K562 (cell line): ENCODE measurements around the gene ENTR1. TPM values are rescaled to one million over a fixed set of nuclear protein-coding genes. Genes with fewer than 3 reads are reported as not detected.

Experiments
- ATAC-seq: fragments of 200-7000 bp; cut with Tn5 transposase; 3 replicates; pipeline ENCODE4 v1.9.1; 2020; ENCODE audit warnings: moderate library complexity
- BruUV-seq: library from RNA; stranded (reverse); fragments of 400-500 nt; replicated peaks from 2 replicates; lab custom pipeline; 2021; lab: Mats Ljungman, UMichigan
- CTCF ChIA-PET: fragments of 300-600 bp; formaldehyde crosslinking; extraction: SDS; loops from one replicate; lab custom pipeline; 2021; ENCODE audit warnings: low intra/inter-chr PET ratio; lab: Yijun Ruan, JAX
- POLR2A ChIA-PET: fragments of 300-600, 350-650 bp; sonication (Branson Sonifier 250); formaldehyde crosslinking; extraction: SDS; loops from one replicate; lab custom pipeline; 2021; ENCODE audit warnings: antibody characterized with exemption, inconsistent platforms; lab: Yijun Ruan, JAX
- DNase-seq, 4 experiments: peaks; one replicate each; pipeline versions ENCODE4 v3.0.0 to v3.0.0-alpha.2; 2011 to 2018; ENCODE audit warnings: low spot score in 3 of 4, mixed read lengths in 3 of 4; ENCODE audit errors: extremely low read depth in 1 of 4
- FAIRE-seq: peaks from 2 replicates; lab custom pipeline; 2011; peaks lifted over from hg19 to GRCh38; lab: Jason Lieb, UNC
- H2AFZ ChIP-seq: 2 replicates; pipeline ENCODE4 v1.6.0; 2011; ENCODE audit warnings: low read depth, low read length, control low read depth, inconsistent platforms
- H3K27ac ChIP-seq: fragments of 200-600 bp; 3 replicates; pipeline ENCODE4 v1.8.0; 2011; ENCODE audit warnings: low read depth, mild to moderate bottlenecking, control low read depth, inconsistent platforms, low read length, moderate library complexity, mixed read lengths; ENCODE audit errors: extremely low read depth
- H3K27me3 ChIP-seq, 2 experiments: fragments of 300-600 bp in 1 of 2; 2 replicates in 1 of 2; 3 replicates in 1 of 2; pipeline versions ENCODE4 v1.6.0 to v1.8.0; 2011; ENCODE audit warnings: inconsistent platforms in 2 of 2, low read length in 2 of 2, mild to moderate bottlenecking in 1 of 2, mixed read lengths in 1 of 2, moderate library complexity in 1 of 2; ENCODE audit not compliant: control insufficient read depth in 2 of 2, insufficient read depth in 2 of 2
- H3K36me3 ChIP-seq: fragments of 300-600 bp; 3 replicates; pipeline ENCODE4 v1.8.0; 2011; ENCODE audit warnings: mild to moderate bottlenecking, low read length, inconsistent platforms; ENCODE audit not compliant: control insufficient read depth, insufficient read depth
- H3K4me1 ChIP-seq, 2 experiments: fragments of 200-600 bp in 1 of 2; replicated peaks in 1 of 2; 2 replicates in 1 of 2; 3 replicates in 1 of 2; pipeline versions ENCODE4 v1.5.1 to v1.8.0; 2011; ENCODE audit warnings: inconsistent platforms in 2 of 2, low read length in 2 of 2, mild to moderate bottlenecking in 1 of 2, mixed read lengths in 1 of 2, moderate library complexity in 1 of 2; ENCODE audit not compliant: control insufficient read depth in 2 of 2, insufficient read depth in 2 of 2
- H3K4me2 ChIP-seq: 2 replicates; pipeline ENCODE4 v1.6.1; 2011; ENCODE audit warnings: low read length, control low read depth, inconsistent platforms, mixed read lengths; ENCODE audit not compliant: insufficient read depth
- H3K4me3 ChIP-seq: fragments of 200-600 bp; sonication (generic), shearing (Covaris generic); 2 replicates; pipeline ENCODE4 v1.5.1; 2016; ENCODE audit warnings: control low read depth, inconsistent platforms
- H3K79me2 ChIP-seq: fragments of 200-600 bp; 3 replicates; pipeline ENCODE4 v1.8.0; 2011; ENCODE audit warnings: low read length, inconsistent platforms; ENCODE audit not compliant: control insufficient read depth, insufficient read depth
- H3K9ac ChIP-seq, 2 experiments: 2 replicates each; pipeline versions ENCODE4 v1.6.0 to v1.6.1; 2011; ENCODE audit warnings: low read depth in 2 of 2, low read length in 2 of 2, control low read depth in 1 of 2, inconsistent platforms in 1 of 2, mild to moderate bottlenecking in 1 of 2, mixed read lengths in 1 of 2; ENCODE audit not compliant: insufficient read depth in 1 of 2
- H3K9me1 ChIP-seq: one replicate; pipeline ENCODE4 v1.6.0; 2011; ENCODE audit warnings: inconsistent platforms, mild to moderate bottlenecking, low read length, moderate library complexity; ENCODE audit not compliant: control insufficient read depth, insufficient read depth
- H3K9me3 ChIP-seq: replicated peaks from 2 replicates; pipeline ENCODE4 v1.5.1; 2011; ENCODE audit warnings: low read depth, low read length, inconsistent platforms; ENCODE audit not compliant: control insufficient read depth, insufficient read depth
- H4K20me1 ChIP-seq: replicated peaks from 2 replicates; pipeline ENCODE4 v1.6.1; 2011; ENCODE audit warnings: low read length, inconsistent platforms, mixed read lengths; ENCODE audit not compliant: control insufficient read depth, insufficient read depth
- HBP1 ChIP-seq: fragments of 450-650 bp; formaldehyde crosslinking; IDR thresholded peaks from 2 replicates; pipeline ENCODE4 v1.4.0; 2022; ENCODE audit warnings: missing genetic modification characterization
- HMBOX1 ChIP-seq: sonication (generic); IDR thresholded peaks from 2 replicates; pipeline ENCODE4 v1.6.1; 2016
- IFI16 ChIP-seq: fragments of 250-450 bp; sonication (Bioruptor Pico); IDR thresholded peaks from 2 replicates; pipeline ENCODE4 v2.1.2; 2022; ENCODE audit warnings: mild to moderate bottlenecking, inconsistent platforms
- KDM2B ChIP-seq: fragments of 250-450 bp; sonication (Bioruptor Pico); IDR thresholded peaks from 2 replicates; pipeline ENCODE4 v1.8.0; 2021; ENCODE audit warnings: mild to moderate bottlenecking, moderate library complexity
- RBM14 ChIP-seq: fragments of 200-400 bp; formaldehyde crosslinking; IDR thresholded peaks from 2 replicates; pipeline ENCODE4 v1.6.1; 2018; ENCODE audit warnings: low read depth, mild to moderate bottlenecking, low read length, moderate library complexity, borderline replicate concordance; ENCODE audit not compliant: insufficient read depth
- RFX5 ChIP-seq: IDR thresholded peaks from 2 replicates; pipeline ENCODE4 v1.6.1; 2011; ENCODE audit warnings: low read depth, mild to moderate bottlenecking, improper control_type of control experiment, low read length
- SMARCB1 ChIP-seq: IDR thresholded peaks from 2 replicates; pipeline ENCODE4 v1.6.1; 2011; ENCODE audit warnings: improper control_type of control experiment, low read depth; ENCODE audit not compliant: insufficient read length
- ZNF217 ChIP-seq: sonication (generic); formaldehyde crosslinking; IDR thresholded peaks from 2 replicates; pipeline ENCODE4 v1.8.0; 2022; ENCODE audit warnings: mild to moderate bottlenecking, missing genetic modification reagents
- ZNF695 ChIP-seq: fragments of 450-650 bp; formaldehyde crosslinking; IDR thresholded peaks from 2 replicates; pipeline ENCODE4 v1.4.0; 2020; ENCODE audit warnings: mild to moderate bottlenecking, moderate library complexity
- ZNF699 ChIP-seq: fragments of 250-450 bp; sonication (Bioruptor Pico); IDR thresholded peaks from 2 replicates; pipeline ENCODE4 v1.8.0; 2021; ENCODE audit warnings: mild to moderate bottlenecking, moderate library complexity; ENCODE audit not compliant: insufficient replicate concordance
- whole genome bisulfite sequencing: fragments of 100-300 bp; shearing (Covaris generic); methylation state at CpG from one replicate; pipeline ENCODE4 v1.1.6; 2016; ENCODE audit warnings: low coverage, mixed read lengths; ENCODE audit not compliant: insufficient coverage; ENCODE audit errors: missing lambda C conversion rate; 5-methylcytosine and 5-hydroxymethylcytosine counted together
- in situ Hi-C: fragments of 300-500 bp; cut with MboI; formaldehyde crosslinking; loops from 4 replicates; pipeline ENCODE4 v1.15.0; 2018; ENCODE audit warnings: inconsistent platforms, mixed read lengths
- intact Hi-C: fragments of 100-400 bp; cut with micrococcal nuclease; formaldehyde crosslinking; loops from 2 replicates; pipeline ENCODE4 v1.14.2; 2022
- polyA plus RNA-seq, 8 experiments: library from polyadenylated mRNA; depleted of rRNA in 4 of 8; stranded (reverse) in 5 of 8; unstranded in 3 of 8; fragments of >200 nt; fragmentation: Nextera tagmentation in 2 of 8; fragmentation: Illumina TruSeq in 1 of 8; extraction: Ambion mirVana in 2 of 8; extraction: Trizol in 1 of 8; gene quantifications; 2 replicates each; pipeline versions ENCODE4 v1.2.1 to v1.2.3, GENCODE V29; 2011 to 2014; ENCODE audit warnings: inconsistent platforms in 1 of 8, missing spikeins in 1 of 8
- total RNA-seq, 7 experiments: library from RNA; depleted of rRNA in 6 of 7; stranded (reverse); fragments of >200 nt in 6 of 7; fragmentation: Illumina TruSeq in 2 of 7; extraction: Trizol in 2 of 7; gene quantifications; 2 replicates each; pipeline versions ENCODE4 v1.2.1 to v1.2.3, GENCODE V29; 2011 to 2021; ENCODE audit warnings: low replicate concordance in 1 of 7

ENTR1 gene
- total and polyA plus RNA-seq, 9 of the 15 experiments (the other 6 are each of a cell fraction or from before 2014, with no cell fraction given) = 6.7 to 106 (median 72.6) TPM

GRCh38 chr9:136389396-136389795, 21.0 kb downstream of the ENTR1 start:
- Histone ChIP-seq H3K27me3 (no peaks in the 10 kb centered on the region), H3K36me3 (peaks cover 91% of the 10 kb centered on the region; the same call in 2 of the 3 replicates), H3K4me1 (peaks cover 0 to 13% of the 10 kb centered on the region in 2 experiments; a peak in 1 of 5 replicates), H3K4me3 (no peak overlapping the region), H2AFZ (no peak overlapping the region)
- BruUV-seq = no TSS peak
- in situ Hi-C loops = no loop called here
- TF ChIP-seq HMBOX1 (no peak), KDM2B (CRISPR knock-in tag) (no peak), ZNF699 (no peak), HBP1 (CRISPR knock-in tag) (no peak), IFI16 (CRISPR knock-in tag) (no peak), SMARCB1 (no peak), ZNF217 (CRISPR knock-in tag) (no peak), RBM14 (no peak), RFX5 (no peak), ZNF695 (CRISPR knock-in tag) (no peak)
- TF ChIP-seq, all 486 proteins: peak for 0
- 94% methylated on average over 14 of the region's 14 CpGs for WGBS
- intact Hi-C loops = no loop called here
- Histone ChIP-seq H3K9me3 (no peaks in the 10 kb centered on the region), H3K27ac (no peak overlapping the region), H3K9me1 (no peaks in the 10 kb centered on the region), H3K79me2 (no peaks in the 10 kb centered on the region), H3K9ac (no peak overlapping the region), H3K4me2 (no peak overlapping the region), H4K20me1 (no peaks in the 10 kb centered on the region)
- POLR2A ChIA-PET = interaction anchor here (0.6 to 1.0 kb wide), 5 partner anchors 12 to 434 kb away, joined by 3 to 6 read pairs (median 4); partner anchors contain the start of gene DNLZ
- FAIRE-seq = no peak
- no peak for ATAC-seq
- CTCF ChIA-PET = no interaction called here
- DNase-seq = no peak
